Erythroblast (primary cell): ENCODE data around the gene RTN4R.
"Not testable (repeated sequence)": the region's sequence is repeated elsewhere in the genome, so short reads cannot be mapped to it uniquely, and the experiment has no call there.

Experiments used
- DNase-seq, 2 experiments: peaks; one replicate each; lab custom pipeline; 2025; lab: John Stamatoyannopoulos, UW
- GATA1 ChIP-seq: IDR thresholded peaks from 2 replicates; pipeline ENCODE4 v1.6.1; 2011; ENCODE audit warnings: low read depth, mild to moderate bottlenecking, control low read depth, low read length, moderate library complexity
- POLR2A ChIP-seq: IDR thresholded peaks from 2 replicates; pipeline ENCODE4 v1.6.1; 2011; ENCODE audit warnings: mild to moderate bottlenecking, low read length

RTN4R gene

GRCh38 chr22:20306646-20307447 lies 38.7 kb upstream of the RTN4R start:
- not testable (repeated sequence) for DNase-seq

- no peak for DNase-seq
- TF ChIP-seq POLR2A (no peak), GATA1 (no peak)
Observed at GRCh38 chr22:20305894-20306645, 38.0 kb upstream of the RTN4R start.

GRCh38 chr22:20305230-20305893 lies 37.2 kb upstream of the RTN4R start:
- DNase-seq = not testable (repeated sequence)

DNA sequence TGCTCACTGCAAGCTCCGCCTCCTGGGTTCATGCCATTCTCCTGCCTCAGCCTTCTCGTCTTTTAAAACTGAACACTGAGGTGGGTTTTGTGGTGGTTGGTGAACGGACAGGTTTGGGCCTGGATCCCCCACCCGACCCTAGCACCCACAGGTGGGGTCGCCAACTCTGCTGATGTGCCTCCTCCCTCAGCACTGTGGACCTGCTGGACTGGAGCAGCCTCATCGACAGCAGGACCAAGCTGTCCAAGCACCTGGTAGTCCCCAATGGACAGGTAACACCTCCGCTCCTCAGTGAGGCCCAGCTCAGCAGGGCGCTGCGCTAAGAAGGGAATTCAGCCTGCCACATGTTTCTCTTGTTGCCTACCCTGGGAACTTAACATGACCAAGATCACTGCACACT lies 36.5 kb upstream of the RTN4R start:
- DNase-seq = no peak
- no peak for TF ChIP-seq POLR2A
- no peak for TF ChIP-seq GATA1

- DNase-seq = not testable (repeated sequence)
Observed at GRCh38 chr22:20303229-20303534, 35.1 kb upstream of the RTN4R start.

- TF ChIP-seq GATA1 (no peak), POLR2A (no peak)
- DNase-seq = no peak
Observed at GRCh38 chr22:20302438-20303228, 34.5 kb upstream of the RTN4R start.

DNA sequence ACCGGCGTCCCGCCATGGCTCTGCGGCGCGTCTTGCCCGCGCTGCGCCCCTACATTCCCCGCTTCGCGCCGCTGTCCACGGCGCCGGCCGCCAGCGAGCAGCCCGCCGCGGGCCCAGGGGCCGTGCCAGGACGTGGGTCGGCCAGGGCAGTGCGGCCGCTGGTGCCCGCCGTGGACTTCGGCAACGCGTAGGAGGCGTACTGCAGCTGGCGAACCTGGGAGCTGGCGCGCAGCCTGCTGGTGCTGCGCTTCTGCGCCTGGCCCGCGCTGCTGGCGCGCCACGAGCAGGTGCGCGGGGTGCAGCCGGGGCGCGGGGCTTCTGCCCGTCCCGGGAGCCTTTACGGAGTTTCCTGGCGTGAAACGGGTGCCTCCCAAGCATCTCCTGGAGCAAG lies 31.6 kb upstream of the RTN4R start:
- DNase-seq = no peak
- TF ChIP-seq POLR2A = no peak
- TF ChIP-seq GATA1 = no peak

DNA sequence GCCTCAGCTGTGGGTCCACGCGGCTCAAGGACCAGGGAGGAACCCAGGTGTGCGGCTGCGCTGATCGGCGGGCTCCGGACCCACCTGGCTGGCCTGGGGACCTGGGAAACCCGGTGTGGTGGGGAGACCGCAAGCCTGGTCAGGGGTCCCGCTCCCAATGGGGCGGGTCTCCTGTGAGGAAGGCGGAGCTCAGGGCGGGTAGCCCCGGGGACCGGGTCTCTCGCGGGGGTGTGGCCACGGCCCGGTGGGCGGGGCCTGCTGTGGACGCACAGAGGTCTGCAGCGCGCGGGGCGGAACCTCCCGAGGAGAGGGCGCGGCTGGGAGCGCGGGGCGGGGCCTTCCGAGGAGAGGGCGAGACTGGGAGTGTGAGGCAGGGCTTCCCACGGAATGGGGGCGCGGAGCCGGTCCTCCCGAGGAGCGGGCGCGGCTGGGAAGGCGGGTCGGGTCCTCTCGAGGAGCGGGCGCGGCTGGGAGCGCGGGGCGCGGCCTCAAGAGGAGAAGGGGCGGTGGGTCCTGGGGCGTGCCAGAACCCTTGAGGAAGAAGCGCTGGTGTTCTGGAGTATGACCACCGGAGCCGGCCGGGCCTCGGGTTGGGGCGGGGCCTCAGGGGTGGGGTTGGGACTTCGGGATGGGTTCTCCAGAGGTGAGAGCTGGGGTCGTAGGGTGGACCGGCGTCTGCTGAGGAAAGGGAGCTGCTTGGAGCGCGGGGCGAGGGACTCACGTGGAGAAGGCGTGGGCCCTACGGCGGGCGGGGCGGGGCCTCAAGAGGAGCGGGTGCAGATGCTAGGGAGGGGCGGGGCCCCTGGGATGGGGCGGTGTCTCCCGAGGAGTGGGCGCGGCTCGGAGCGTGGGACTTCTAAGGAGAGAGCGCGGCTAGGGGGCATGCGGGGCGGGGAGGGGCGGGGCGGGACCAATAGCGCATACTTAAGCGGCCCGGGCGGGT lies 31.0 kb upstream of the RTN4R start:
- DNase-seq = peak; percentile 77 to 79
- TF ChIP-seq POLR2A (no peak), GATA1 (no peak)

- TF ChIP-seq GATA1 = no peak
- no peak for TF ChIP-seq POLR2A
- DNase-seq = no peak
Observed at GRCh38 chr22:20298110-20298802, 30.1 kb upstream of the RTN4R start.

- DNase-seq = no peak
- TF ChIP-seq POLR2A (no peak), GATA1 (no peak)
Observed at GRCh38 chr22:20297414-20298109, 29.4 kb upstream of the RTN4R start.

- no peak for TF ChIP-seq POLR2A
- no peak for TF ChIP-seq GATA1
- no peak for DNase-seq
Observed at GRCh38 chr22:20296598-20296997, 28.5 kb upstream of the RTN4R start.
